GM12873 (cell line): ENCODE measurements around the gene ZBTB7C.
A peak's percentile ranks its signal among the peaks of the same experiment; 100 is the strongest.

Source experiments
- CTCF ChIP-seq: IDR thresholded peaks from 2 replicates; pipeline ENCODE4 v1.5.1; 2012; ENCODE audit warnings: low read depth, mild to moderate bottlenecking, moderate library complexity, low read length, control low read depth; ENCODE audit not compliant: insufficient read depth; ENCODE audit errors: missing control alignments

ZBTB7C gene

GRCh38 chr18:48230467-48231113 lies 178.6 kb downstream of the ZBTB7C start:
- TF ChIP-seq CTCF: peak; percentile 70

DNA sequence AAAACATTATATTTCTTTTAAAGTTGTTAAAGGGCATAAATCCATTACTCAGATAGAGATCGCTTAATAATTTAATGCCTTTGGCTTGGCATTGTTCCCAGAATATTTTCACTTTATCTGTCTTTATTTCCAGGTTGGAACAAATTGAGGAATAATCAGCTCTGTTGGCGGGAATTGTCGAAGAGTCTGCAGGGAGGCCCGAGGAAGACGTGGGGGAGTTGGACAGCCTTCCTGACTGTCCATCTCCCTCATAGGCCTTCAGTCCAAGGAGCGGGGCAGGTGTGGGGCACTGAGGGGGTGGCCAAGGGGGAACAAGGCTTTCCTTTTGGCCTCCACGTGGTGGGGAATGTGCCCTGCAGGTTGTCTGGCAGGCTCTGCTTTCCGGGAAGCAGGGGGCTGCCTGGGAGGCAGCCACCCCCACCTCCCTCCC lies 179.6 kb downstream of the ZBTB7C start:
- TF ChIP-seq CTCF: peak; percentile 4

GRCh38 chr18:48228841-48229240 lies 180.3 kb downstream of the ZBTB7C start:
- no peak for TF ChIP-seq CTCF

DNA sequence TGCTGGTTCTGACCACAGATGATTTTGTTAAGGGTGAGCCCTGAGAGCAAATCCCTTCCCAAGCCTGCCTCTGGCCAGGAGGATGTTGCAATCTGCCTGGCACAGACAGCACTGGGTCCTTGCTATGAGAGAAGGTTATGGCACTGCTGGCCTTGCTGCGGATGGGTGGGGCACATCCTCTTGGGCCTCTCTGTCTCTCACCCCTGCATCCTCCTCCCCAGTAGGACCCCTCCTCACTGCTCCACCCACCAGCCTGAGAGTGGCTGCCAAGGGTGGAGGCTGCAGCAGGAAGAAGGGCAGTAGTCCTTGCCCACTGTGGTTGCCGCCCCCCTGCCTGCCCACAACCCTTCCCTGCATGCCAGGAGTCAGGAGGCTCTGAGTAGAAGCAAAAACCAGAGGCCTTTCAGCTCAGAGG lies 180.9 kb downstream of the ZBTB7C start:
- TF ChIP-seq CTCF: no peak

DNA sequence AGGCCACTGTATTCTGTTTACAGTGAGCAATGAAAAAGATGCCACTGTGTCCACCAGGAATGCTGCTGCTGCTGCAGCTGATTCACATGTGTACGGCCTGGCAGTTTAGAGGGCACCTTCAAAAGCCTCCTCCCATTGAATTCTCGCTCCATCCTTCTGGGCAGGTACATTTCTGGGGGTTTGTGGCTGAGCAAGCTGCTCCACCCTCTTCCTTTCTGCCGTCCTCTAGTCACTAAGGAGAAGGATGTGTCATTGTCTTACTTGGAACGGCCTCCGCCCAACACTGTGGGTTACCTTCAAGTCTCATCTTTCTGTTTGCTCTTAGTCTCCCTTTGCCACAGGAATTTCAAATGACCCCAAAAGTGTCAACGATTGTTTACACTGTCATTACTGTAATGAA lies 182.0 kb downstream of the ZBTB7C start:
- TF ChIP-seq CTCF: no peak

DNA sequence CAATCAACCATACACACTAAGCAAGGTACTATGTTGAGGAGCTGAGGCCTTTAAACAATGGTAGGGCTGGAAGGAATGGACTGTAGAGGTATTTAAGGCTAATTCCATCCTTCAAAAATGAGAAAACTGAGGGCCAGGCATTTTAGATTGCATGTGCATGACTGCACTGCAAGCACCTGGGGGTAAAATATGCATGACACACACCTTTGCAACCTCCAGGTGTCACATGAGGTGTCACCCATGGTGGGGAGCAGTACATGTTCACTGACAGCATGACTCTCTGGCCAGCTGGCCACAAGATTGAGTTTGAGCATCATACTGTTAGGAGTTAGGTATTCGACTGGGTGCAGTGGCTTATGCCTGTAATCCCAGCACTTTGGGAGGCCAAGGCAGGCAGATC lies 182.8 kb downstream of the ZBTB7C start:
- TF ChIP-seq CTCF: no peak

- TF ChIP-seq CTCF: no peak
Observed at GRCh38 chr18:48222118-48222517, 187.1 kb downstream of the ZBTB7C start.
